GM21786 (cell line): ENCODE data around the gene AFG1L.
"Not testable (repeated sequence)": the region's sequence is repeated elsewhere in the genome, so short reads cannot be mapped to it uniquely, and the experiment has no call there.

Source experiments
- ATAC-seq: cut with Tn5 transposase; IDR thresholded peaks from one replicate; pipeline ENCODE4 v1.9.1; 2021; ENCODE audit not compliant: unreplicated experiment

The AFG1L gene

DNA sequence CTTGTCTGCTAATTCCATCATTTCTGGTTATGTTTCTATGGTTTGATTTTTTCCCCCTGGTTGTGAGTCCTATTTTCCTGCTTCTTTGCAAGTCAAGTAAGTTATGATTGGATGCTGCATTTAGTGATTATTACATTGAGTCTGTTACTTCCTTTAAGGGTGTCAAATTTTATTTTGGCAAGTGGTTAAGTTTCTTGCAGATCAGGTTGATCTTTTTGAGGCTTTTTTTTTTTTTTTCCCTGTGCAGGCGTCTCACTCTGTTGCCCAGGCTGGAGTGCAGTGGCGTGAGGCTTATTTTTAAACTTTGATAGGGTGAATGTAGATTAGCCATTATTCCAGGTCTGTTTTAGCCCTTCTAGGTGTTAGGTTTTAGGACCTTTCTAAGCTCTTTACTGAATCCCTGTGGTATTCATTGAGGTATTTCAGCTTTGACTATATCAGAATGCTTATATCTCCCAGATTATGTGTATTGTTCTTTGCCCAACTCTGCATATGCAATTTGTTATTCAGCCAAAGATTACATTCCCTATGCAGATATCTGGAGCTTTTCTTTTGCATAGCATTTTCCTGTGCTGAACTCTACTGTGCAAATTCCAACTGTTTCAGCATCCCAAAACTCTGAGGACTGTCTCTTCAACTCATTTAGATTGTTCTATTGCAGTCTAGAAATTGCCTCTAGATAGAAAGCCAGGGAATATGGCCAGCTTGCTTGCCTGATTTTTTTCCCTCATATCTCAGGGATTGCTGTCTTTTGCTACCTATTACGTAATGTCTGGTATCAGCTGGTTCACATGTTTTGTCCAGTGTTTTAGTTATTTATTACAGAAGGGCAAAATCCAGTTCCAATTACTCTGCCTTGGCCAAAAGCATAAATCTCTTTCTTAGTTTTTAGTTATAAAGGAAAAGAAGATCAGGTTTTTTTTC, 113.3 kb downstream of the AFG1L start:
- no peak for ATAC-seq

DNA sequence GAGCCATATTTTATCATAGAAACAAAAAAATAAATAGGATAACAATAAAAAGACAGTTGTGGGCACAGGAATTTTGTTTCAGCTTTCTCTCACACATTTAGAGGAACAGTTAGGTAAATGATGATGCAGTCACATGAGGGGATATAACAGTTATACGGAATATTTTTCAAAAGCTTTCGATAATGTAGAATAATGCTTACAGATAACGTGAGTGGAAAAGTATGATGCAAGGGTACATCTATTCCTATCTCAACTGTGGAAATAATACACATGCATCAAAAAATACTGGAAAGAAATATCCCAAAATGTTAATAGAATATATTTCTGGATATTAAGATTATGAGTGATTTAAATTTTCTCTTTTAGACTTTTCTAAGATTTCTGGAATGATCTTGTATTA, 114.0 kb downstream of the AFG1L start:
- no peak for ATAC-seq

DNA sequence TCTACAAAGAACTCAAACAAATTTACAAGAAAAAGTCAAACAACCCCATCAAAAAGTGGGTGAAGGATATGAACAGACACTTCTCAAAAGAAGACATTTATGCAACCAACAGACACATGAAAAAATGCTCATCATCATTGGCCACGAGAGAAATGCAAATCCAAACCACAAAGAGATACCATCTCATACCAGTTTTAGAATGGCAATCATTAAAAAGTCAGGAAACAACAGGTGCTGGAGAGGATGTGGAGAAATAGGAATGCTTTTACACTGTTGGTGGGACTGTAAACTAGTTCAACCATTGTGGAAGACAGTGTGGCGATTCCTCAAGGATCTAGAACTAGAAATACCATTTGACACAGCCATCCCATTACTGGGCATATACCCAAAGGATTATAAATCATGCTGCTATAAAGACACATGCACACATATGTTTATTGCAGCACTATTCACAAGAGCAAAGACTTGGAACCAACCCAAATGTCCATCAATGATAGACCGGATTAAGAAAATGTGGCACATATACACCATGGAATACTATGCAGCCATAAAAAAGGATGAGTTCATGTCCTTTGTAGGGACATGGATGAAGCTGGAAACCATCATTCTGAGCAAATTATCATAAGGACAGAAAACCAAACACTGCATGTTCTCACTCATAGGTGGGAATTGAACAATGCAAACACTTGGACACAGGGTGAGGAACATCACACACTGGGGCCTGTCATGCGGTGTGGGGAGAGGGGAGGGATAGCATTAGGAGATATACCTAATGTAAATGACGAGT, 121.4 kb downstream of the AFG1L start:
- not testable (repeated sequence) for ATAC-seq

DNA sequence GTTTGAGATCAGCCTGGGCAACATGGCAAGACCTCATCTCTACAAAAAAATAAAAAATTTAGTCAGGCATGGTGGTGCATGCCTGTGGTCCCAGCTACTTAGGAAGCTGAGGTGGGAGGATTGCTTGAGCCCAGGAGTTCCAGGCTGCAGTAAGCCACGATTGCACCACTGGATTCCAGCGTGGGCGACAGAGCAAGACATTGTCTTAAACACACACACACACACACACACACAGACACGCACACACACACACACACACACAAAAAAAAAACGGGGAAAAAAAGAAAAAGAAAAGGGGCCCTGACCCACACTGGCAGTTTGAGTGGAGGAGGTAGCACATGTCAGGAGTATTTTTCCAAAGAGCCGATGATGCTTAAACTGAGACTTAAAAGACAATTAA, 122.2 kb downstream of the AFG1L start:
- ATAC-seq, result no peak

DNA sequence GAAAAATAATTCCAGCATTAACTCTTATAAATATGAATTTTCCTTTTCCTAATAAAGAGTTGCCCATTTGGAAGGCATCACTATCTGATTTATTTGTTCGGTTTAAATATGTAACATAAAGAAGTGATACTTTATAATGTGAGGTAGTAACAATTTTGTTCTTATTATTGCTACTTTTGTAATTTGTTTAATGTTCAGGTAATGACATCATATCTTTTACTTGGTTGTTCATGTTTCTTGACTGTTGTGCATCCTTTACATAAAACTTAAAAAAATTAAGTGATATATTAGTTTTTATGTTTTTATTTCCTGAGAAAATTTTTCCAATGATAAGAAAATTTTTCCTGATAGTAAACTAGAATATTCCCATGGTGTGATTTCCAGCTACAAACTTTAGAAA, 124.6 kb downstream of the AFG1L start:
- ATAC-seq, result no peak

DNA sequence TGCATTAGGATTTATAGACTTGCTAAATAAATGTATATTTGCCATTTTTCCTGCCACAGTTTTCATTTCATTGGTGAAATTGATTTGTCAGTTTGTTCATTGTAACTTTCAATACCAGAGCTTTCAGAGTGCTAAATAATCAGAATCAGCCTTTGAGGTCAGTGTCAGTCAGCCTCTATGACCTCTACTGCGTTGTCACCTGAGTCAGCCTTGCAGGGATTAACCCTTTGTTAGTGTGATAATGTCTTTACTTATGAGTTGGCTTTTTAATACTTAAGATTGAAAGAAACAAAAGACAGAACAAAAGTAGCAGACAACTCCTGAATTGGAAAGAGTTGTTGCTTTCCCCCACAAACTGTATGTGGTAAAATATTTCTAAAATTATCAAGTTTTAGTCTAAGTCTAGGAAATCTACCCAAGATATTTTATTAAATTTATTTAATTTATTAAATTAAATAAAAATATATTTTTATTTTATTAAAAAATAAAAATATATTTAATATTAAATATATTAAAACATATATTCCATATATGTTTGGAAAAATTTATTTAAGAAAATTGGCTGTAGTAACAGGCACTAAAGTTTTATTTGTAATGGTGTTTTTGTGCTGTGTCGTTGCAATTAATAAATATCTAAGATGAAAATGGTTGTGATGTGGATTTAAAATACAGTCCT, 125.2 kb downstream of the AFG1L start:
- ATAC-seq, result no peak

DNA sequence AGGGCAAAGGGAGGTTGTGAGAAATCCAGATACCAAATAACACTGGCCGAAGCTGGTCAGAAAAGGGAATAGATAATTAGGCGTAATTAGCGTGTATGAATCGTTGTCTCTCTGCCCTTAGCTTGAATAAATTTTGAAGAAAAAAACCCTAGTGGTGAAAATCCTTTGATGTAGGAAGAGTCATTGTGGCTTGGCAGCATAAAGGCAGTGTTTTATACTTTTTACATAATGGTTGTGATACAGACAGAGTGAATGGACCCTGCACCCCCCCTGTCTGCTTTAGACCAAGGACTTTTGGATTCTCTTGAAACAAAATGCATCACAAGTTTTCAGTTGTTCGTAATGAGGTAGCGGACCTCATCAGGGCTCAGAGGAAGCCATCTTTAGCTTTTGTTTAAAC, 126.5 kb downstream of the AFG1L start:
- ATAC-seq, result no peak

DNA sequence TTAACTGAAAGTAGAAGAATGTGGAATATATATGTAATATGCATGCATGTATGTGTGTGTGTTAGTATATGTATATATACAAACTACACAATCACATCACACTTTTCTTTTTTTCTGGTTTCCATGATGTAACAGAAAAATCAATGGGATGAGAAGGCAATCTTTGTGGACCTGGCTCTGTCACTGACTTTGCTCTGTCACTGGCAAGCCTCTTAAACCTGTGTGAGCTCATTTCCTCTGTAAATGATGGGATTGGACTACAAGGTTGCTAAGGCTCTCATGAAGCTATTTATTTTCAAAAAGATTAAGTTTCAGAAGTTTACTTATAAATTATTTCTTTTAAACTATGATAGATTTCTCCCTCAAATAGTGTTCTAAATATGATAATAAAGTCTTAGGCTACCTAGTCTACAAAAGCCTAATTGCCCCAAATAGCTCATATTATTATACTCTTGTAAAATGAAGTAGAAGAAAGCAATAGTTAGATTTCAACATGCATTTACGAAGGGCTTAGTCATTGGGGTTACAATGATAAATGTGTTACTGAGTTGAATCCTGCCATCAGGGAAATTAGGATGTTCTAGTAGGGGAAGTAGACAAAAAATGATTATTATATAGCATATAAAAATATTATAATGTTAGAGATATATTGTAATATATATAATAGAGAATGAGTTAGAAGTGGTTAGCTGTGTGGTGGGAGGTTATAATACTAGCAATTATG, 129.3 kb downstream of the AFG1L start:
- no peak for ATAC-seq

DNA sequence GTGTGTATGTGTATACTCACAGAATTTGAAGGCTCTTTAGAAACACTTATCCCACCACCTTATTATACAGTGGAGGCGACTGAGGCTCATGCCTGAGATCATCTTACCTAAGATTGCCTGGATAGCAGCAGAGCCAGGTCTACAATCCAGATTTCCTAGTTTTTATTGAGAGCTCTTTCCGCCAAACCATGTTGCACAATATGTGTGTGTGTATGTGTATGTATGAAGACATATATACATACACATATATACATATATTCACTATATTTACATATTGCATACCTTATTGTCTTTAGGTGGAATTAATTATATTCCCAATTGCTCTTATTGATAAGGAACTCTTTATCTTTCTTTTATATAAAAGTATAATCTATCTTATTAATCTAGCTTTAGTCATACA, 130.6 kb downstream of the AFG1L start:
- ATAC-seq, result no peak

DNA sequence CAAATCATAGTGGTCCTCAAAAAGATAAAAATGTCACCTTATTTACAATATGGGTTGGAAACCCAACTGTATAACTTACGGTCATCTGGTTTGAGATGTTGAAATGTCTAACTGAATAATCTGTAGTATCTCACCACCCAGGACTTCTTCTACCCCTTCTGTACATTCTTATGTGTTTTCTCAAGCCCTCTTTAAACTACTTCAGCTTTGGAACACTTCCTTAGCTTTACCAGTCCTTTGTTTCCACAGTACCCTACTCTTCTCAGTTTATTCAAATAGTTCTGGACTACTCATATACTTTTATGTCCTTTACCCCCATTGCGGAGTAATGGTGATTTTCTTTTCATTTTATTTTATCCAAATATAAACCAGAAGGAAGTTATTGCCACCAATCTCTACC, 137.3 kb downstream of the AFG1L start:
- no peak for ATAC-seq

DNA sequence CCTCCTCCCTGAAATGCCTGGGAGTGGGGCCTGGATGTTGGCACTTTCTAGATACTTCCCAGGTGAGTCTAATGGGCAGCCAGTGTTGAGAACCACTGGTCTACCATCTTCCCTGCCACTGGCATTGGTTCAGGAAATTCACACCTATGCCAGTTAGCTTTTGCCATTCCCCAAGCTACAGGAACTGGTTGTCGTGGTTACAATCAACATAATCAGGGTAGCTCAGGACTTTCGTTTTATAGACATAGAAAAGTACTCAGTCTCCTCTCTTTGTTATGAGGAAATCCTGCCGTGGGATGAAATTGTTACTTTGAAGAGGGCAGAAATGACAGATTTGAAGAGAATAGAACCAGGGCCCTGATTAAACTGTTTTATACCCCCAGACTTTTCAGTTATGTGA, 137.9 kb downstream of the AFG1L start:
- no peak for ATAC-seq

DNA sequence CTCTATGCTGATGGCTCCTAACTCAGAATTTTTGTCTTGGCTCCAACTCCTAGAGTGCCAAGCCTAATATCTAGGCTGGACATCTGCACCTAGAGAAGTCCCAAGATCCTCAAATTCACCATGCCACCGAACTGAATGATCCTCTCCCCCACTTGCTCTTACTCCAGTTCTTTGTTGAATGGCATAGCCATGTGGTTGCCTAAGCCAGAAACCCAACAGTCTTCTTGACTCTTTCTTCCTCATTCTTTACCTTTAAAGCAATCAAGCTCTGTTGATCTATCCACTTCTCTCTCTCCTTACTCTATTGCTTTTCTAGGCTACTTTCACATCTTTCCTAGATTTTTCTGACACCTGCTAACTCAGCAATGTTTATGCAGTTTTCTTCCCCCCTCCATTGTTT, 139.4 kb downstream of the AFG1L start:
- ATAC-seq, result no peak

DNA sequence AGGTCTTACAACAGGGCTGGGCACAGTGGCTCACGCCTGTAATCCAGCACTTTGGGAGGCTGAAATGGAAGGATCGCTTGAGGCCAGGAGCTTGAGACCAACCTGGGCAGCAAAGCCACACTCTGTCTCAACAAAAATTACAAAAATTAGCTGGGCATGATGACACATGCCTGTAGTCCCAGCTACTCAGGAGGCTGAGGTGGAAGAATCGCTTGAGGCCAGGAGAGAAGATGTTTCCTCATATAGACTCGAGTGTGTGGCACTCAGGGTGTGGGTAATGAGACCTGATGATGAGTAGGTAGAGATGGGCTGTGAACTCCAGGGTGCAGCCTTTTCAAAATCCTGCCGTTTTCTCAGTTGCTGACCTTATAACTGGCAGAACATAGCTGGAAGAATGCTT, 140.5 kb downstream of the AFG1L start:
- ATAC-seq, result no peak

DNA sequence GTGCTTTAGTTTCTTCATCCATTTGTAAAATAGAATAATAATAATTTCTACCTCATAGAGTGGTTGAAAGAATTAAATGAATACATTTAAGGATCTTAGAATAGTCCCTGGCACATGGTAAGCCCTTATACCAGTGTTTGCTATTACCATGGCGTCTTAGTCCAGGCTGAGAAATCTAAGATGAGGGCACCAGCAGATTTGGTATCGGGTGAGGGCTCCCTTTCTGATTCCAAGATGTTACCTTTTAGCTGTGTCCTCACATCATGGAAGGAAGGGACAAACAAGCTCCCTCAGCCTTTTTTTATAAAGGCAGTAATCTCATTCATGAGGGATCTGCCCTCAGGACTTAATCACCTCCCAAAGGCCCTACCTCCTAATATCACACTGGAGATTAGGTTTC, 141.9 kb downstream of the AFG1L start:
- no peak for ATAC-seq

DNA sequence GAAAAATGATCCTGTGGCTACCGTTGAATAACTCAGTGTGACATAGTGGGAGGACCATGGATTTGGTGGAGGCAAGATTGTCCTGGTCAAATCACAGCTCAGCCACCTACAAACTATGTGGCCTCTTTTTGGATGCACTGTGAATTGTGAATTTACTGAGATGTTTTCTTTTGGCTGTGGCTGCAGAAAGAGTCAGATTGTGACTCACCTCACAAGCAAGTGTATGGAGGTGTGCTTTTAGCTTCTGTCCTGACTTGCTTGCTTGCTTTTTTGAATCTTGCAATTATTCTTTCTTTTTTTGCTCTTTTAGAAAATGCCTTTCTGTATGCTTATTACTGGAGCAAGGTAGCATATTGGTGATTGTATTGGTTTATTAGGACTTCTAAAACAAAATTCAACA, 143.0 kb downstream of the AFG1L start:
- ATAC-seq, result no peak

DNA sequence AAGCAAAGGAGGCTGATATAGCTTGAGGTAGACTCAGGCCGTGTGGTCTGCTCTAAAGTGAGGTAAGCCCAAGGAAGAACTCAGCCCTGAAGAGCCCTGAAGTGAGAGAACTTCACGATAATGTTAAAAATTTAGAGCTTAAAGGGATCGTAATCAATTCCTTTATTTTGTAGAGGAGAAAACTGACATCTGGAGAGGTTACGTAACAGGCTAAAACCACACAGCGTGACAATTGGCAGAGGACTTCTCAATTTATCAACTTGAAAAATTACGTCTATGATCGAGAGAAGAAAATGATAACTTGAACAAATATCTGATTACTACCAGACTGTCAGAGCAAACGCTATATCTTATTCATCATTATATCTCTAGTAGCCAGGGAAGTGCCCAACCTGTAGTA, 144.1 kb downstream of the AFG1L start:
- no peak for ATAC-seq

DNA sequence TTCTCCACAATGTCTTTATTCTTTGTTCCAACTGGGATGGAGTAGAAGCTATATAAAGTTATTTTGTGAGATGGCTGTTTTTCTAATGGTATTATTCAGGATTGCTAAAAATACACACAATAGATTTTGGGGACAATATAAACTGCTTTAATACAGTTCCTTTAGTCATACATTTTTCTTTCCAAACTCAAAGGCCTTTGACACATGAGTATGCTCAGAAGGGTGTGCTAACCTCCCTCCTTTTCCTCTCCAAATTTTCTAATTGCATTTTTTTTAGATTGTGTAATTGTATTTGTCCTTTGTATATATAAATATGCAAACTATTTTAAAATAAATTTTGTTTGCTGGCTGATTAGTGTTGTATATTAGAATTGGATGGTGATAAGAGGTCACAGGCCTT, 146.3 kb downstream of the AFG1L start:
- no peak for ATAC-seq

DNA sequence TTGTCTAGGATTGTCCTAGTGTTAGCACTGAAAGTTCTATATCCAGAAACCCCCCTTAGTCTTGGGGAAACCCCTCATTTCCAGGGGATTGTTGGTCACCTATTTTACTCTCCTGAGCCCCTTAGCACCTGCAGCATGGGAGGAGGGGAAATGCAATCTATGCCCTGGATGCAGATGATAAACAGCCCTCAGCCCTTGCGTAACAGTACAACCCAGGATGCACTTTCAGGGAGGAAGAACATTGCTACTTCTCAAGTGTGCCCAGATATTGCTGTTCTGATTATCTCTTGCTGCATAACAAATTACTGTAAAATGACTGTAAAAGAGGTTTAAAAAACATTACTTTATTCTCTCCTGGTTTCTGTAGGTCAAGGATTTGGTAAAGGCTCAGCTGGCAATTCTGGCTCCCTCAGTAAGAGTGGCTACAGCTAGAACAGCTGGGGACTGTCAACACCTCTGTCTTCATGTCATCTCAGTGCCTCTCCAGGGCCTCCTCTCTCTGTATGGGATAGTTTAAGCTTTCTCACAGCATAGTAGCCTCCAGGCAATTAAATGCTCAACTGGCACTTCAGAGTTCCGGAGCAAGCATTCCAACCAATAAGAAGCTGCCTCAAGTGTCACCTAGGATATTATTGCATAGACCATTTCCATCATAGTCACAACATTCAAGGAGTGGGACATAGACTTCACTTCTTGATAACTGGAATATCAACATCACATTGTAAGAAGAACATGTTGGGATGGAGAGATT, 148.1 kb downstream of the AFG1L start:
- no peak for ATAC-seq

DNA sequence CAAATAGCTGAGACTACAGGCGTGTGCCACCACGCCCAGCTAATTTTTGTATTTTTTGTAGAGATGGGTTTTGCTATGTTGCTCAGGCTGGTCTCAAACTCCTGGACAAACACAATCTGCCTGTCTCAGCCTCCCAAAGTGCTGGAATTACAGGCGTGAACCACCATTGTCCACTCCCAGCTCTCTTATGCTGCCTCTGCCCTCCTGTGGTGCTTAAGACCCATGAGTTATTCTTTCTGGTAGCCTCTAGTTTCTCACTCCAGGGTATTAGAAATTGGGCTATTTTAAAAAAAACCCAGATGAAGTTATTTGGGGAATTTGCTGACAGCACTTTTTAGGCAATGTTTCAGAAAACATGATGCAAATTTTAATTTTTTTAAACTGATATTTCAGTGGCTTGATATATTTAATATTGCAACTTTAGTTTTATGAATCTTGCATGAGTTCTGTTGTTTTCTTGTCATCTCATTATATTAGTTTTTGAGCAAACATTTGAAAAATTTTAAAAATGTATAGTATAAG, 151.8 kb downstream of the AFG1L start:
- ATAC-seq, result no peak

DNA sequence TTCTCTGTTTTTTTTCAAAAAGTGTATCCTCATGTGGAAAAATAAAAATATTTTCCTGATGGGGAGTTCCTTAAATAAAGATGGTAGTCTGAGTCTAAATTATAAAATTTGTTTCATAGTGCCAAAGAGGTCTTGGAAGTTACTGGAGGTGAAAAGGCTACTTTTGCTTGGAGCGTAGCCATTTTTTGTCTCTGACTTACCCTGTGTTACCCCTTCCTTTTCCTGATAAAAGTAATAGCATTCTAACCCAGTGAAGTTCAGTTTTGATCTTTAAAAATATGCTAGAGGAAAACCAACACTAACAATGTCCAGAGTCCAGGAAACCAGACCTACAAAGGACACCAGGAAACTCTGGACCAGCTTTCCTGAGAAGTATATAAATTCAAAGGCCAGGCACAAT, 153.6 kb downstream of the AFG1L start:
- no peak for ATAC-seq
